Inferior parietal cortex (tissue), 1 donor: ENCODE measurements around the gene TFF1.

ENCODE experiments used
- DNase-seq: peaks from one replicate; pipeline ENCODE4 v3.0.0-alpha.2; 2016; ENCODE audit errors: extremely low spot score

The TFF1 gene

GRCh38 chr21:42398436-42399028 is 32.2 kb upstream of the TFF1 start:
- no peak for DNase-seq

GRCh38 chr21:42397746-42398394 is 31.5 kb upstream of the TFF1 start:
- no peak for DNase-seq

GRCh38 chr21:42396799-42397745 is 30.7 kb upstream of the TFF1 start:
- no peak for DNase-seq

GRCh38 chr21:42395905-42396651 is 29.7 kb upstream of the TFF1 start, which contains the start of gene TMPRSS3:
TSS of gene TMPRSS3 (minus strand) at chr21:42396052. CDS start at chr21:42395417, 635 bp downstream.
- no peak for DNase-seq

GRCh38 chr21:42395302-42395701 is 29.0 kb upstream of the TFF1 start:
- no peak for DNase-seq

GRCh38 chr21:42393443-42393950 is 27.2 kb upstream of the TFF1 start:
- no peak for DNase-seq

GRCh38 chr21:42392731-42393442 is 26.6 kb upstream of the TFF1 start:
- DNase-seq: no peak

- no peak for DNase-seq
Observed at GRCh38 chr21:42391297-42391696, 25.0 kb upstream of the TFF1 start.

GRCh38 chr21:42390696-42391095 is 24.4 kb upstream of the TFF1 start:
- DNase-seq: no peak

- DNase-seq: no peak
Observed at GRCh38 chr21:42390193-42390592, 23.9 kb upstream of the TFF1 start.

- DNase-seq: no peak
Observed at GRCh38 chr21:42389449-42389835, 23.1 kb upstream of the TFF1 start.

GRCh38 chr21:42388740-42389448 is 22.6 kb upstream of the TFF1 start:
- DNase-seq: no peak

GRCh38 chr21:42387843-42388340 is 21.6 kb upstream of the TFF1 start:
- no peak for DNase-seq

- no peak for DNase-seq
Observed at GRCh38 chr21:42387164-42387563, 20.8 kb upstream of the TFF1 start.

- no peak for DNase-seq
Observed at GRCh38 chr21:42386034-42386591, 19.8 kb upstream of the TFF1 start.

- no peak for DNase-seq
Observed at GRCh38 chr21:42385619-42386018, 19.3 kb upstream of the TFF1 start.

GRCh38 chr21:42384989-42385388 is 18.7 kb upstream of the TFF1 start:
- DNase-seq: no peak

GRCh38 chr21:42384156-42384945 is 18.0 kb upstream of the TFF1 start:
- DNase-seq: no peak

GRCh38 chr21:42383331-42383730 is 17.0 kb upstream of the TFF1 start:
- DNase-seq: no peak
